GM23248 (cell line): ENCODE data around the gene PRKG2.

ENCODE experiments used
- EZH2 ChIP-seq: fragments of 200-600 bp; sonication (generic); IDR thresholded peaks from 2 replicates; pipeline ENCODE4 v1.6.1; 2018; ENCODE audit warnings: antibody characterized with exemption, mild to moderate bottlenecking; ENCODE audit not compliant: insufficient read depth, poor library complexity, severe bottlenecking
- EZH2phosphoT487 ChIP-seq: fragments of 200-600 bp; sonication (generic); IDR thresholded peaks from 2 replicates; pipeline ENCODE4 v1.6.1; 2018; ENCODE audit warnings: antibody characterized with exemption, moderate library complexity, mild to moderate bottlenecking, low read depth; ENCODE audit not compliant: insufficient read depth

GRCh38 chr4:81180916-81181315 is 34.1 kb downstream of the PRKG2 start:
- TF ChIP-seq EZH2 (no peak), EZH2phosphoT487 (no peak)
